GM21447 (cell line): ENCODE results near the gene TMEM242.
"Not testable (repeated sequence)": the region's sequence is repeated elsewhere in the genome, so short reads cannot be mapped to it uniquely, and the experiment has no call there.

Experiments
- ATAC-seq: cut with Tn5 transposase; IDR thresholded peaks from one replicate; pipeline ENCODE4 v1.9.1; 2021; ENCODE audit not compliant: unreplicated experiment

Gene TMEM242

DNA sequence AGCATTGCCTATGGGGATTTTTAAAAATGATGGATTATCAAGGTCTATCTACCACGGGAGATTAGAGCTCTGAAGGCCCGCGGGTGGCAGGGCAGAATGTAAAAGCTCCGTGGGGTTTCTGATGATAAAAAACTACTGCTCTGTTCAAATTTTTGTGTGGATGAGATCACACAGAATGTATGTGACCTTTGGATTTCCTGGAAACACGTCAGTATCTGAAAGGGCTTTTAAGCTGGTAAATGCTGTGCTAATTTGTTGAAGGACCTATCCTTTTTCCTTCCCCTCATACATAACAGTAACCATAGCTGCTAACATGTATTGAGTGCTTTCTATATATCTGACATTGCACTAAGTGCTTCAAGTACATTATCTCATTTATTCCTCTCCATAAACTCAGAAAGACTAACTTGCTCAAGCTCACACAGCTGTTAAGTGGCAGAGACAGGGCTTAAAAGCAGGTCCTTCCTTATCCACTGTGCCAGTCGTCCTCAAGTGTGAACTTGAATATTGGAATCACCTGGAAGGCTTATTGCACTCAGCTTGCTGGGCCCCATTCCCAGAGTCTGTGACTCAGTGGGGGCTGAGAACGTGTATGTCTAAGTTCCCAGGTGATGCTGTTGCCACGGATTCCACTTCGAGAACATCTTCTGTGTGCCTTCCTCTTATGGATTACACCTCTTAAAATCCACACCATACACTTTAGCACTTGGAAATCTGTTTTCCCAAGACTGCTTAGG is 1.9 kb upstream of the TMEM242 start:
- ATAC-seq, result no peak

GRCh38 chr6:157323966-157324300 is 614 bp upstream of the TMEM242 start:
- peak; percentile 42 for ATAC-seq

DNA sequence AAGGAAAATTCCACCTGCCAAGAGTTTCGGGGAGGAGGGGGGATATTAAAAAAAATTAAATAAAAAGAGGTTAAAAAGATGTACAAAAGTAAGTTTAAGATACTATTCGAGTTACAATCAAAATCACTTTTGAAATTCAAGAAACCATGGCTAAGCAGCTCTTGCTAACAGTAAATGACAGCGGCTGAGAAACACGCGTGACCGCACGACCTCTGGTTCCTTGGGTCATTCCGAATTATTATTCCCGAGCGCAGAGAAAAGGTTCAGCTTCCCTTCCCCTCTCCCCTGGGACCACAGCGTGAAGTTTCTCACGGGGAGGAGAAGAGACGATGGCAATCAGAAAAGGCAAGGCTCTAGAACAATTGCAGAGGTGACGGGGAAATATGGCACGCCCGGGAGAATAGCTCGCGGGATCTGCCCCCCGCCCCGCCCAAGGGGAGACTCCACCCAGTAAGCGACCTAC is 496 bp downstream of the TMEM242 start:
- ATAC-seq, result no peak

- no peak for ATAC-seq
Measured at GRCh38 chr6:157316871-157317814, 6.2 kb downstream of the TMEM242 start.

DNA sequence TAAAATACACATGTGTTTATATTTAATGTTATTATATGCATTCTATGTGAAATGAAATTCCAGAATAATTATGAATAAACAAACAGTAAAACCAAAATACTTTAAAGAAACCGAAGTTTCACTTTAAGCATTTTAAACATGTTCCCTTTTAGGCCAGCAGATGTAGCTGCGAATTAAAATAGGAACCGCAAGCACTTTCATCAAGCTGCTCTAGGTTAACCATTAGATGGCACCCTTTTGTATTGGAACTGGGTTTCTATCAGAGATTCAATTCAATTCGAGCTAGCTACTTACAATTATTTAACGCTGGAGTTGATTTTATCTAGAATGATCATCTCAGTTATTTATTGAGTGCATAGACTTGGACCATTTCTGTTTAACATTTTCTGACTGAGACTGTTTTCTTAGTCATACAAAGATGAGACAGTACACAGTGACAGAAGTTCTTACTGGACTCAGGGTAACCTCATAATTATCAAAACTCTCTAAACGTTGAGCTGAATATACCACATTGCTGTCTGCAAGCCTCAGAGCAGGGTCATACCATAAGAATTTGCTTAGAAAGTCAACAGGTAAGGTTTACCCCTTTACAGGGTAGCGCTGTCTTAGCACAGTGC is 8.5 kb downstream of the TMEM242 start:
- peak; percentile 73 for ATAC-seq

DNA sequence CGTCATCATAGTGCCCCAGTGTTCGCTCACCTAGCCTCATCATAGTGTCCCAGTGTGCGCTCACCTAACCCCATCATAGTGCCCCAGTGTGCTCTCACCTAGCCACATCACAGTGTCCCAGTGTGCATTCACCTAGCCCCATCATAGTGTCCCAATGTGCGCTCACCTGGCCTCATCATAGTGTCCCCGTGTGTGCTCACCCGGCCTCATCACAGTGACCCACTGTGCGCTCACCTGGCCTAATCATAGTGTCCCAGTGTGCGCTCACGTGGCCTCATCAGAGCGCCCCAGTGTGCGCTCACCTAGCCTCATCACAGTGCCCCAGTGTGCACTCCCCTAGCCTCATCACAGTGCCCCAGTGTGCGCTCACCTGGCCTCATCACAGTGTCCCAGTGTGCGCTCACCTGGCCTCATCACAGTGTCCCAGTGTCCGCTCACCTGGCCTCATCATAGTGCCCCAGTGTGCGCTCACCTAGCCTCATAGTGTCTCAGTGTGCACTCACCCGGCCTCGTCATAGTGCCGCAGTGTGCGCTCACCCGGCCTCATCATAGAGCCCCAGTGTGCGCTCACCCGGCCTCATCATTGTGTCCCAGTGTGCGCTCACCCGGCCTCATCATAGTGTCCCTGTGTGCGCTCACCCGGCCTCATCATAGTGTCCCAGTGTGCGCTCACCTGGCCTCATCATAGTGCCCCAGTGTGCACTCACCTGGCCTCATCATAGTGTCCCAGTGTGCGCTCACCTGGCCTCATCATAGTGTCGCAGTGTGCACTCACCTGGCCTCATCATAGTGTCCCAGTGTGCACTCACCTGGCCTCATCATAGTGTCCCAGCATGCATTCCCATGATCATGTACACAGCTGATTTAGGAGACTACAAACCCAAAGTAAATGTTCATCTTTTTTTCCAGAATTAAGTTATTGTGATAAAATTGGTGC is 9.5 kb downstream of the TMEM242 start:
- no peak for ATAC-seq

GRCh38 chr6:157312757-157313156 is 10.6 kb downstream of the TMEM242 start:
- no peak for ATAC-seq

GRCh38 chr6:157310693-157311092 is 12.6 kb downstream of the TMEM242 start:
- not testable (repeated sequence) for ATAC-seq

GRCh38 chr6:157307661-157308060 is 15.7 kb downstream of the TMEM242 start:
- no peak for ATAC-seq

GRCh38 chr6:157305670-157306653 is 17.4 kb downstream of the TMEM242 start:
- ATAC-seq, result no peak

- no peak for ATAC-seq
Measured at GRCh38 chr6:157304899-157305663, 18.2 kb downstream of the TMEM242 start.

DNA sequence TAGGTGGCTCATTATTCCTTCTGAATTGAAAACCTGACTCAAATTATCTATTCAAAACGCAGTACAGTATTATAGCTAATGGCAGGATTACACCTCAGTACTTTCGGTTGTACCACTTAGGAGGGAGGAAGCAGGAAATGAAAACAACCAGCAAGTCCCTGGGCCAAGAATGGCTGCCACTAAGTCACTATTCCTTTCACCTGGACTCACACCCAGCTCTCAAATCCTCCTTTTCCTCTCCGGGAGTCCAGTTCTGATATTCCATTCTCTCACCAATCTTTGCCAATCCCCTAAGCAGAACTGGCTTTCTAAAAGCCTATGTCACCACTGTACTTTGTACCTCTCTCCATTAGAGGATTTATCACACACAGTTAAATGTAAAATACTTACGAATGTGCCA is 20.6 kb downstream of the TMEM242 start:
- ATAC-seq, result no peak

- no peak for ATAC-seq
Measured at GRCh38 chr6:157300436-157300835, 22.9 kb downstream of the TMEM242 start.

- no peak for ATAC-seq
Measured at GRCh38 chr6:157300006-157300405, 23.3 kb downstream of the TMEM242 start.

DNA sequence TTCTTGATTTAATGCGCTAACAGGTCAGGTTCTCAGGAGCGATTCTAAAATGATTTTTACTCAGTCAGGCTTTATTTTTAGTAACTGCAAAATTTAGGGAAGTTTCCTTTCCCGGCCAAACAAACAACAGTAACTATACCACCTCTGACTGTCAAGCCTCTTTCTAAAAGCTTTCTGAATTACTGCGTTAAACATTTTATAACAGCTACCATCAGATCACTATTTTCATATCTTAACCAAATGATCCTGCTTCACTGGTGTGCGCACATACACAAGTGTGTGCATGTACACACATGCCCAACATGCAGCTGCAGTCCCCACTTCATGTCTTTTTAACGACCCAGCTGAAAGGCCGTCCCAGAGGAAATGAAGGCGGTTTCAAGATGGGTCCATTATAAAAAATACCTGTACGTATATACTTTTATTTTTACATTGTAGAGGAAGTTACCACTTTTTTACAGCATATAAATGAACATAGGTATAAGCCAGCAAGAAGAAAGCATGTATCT is 25.0 kb downstream of the TMEM242 start:
- ATAC-seq, result no peak

GRCh38 chr6:157294654-157295053 is 28.7 kb downstream of the TMEM242 start:
- ATAC-seq, result no peak

DNA sequence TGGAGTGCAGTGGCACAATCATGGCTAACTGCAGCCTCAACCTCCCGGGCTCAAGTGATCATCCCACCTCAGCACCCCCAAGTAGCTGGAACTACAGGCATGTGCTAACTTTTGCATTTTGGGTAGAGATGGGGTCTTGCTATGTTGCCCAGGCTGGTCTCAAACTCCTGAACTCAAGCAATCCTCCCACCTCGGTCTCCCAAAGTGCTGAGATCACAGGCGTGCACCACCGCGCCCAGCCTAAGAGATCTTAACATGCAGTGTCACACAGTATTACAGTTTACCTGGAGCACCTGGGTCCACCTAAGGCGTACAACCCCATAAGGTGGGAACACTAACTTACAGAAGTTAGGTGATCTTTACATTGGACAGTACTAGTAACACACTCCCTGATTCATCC is 29.5 kb downstream of the TMEM242 start:
- no peak for ATAC-seq

GRCh38 chr6:157292202-157292601 is 31.1 kb downstream of the TMEM242 start:
- no peak for ATAC-seq
